Fibroblast of skin of scalp (primary cell): ENCODE measurements around the gene ARHGDIA.

Experiments used
- DNase-seq: peaks from one replicate; pipeline ENCODE4 v3.0.0-alpha.2; 2013

The ARHGDIA gene

GRCh38 chr17:81905993-81906392, 34.9 kb upstream of the ARHGDIA start:
- DNase-seq: no peak

GRCh38 chr17:81905424-81905875, 34.3 kb upstream of the ARHGDIA start:
- no peak for DNase-seq

GRCh38 chr17:81904600-81905423, 33.7 kb upstream of the ARHGDIA start:
- DNase-seq: no peak

- no peak for DNase-seq
These were observed 32.9 kb upstream of the ARHGDIA start for GRCh38 chr17:81903896-81904599.

- DNase-seq: no peak
These were observed 32.3 kb upstream of the ARHGDIA start for GRCh38 chr17:81903415-81903831.

GRCh38 chr17:81902653-81903414, 31.7 kb upstream of the ARHGDIA start:
- no peak for DNase-seq

GRCh38 chr17:81902023-81902652, 31.0 kb upstream of the ARHGDIA start, which contains the start of gene NPB:
Gene NPB (plus strand): TSS chr17:81902238. CDS start chr17:81902278, 40 bp downstream.
- no peak for DNase-seq

GRCh38 chr17:81901167-81902022, 30.3 kb upstream of the ARHGDIA start:
- no peak for DNase-seq

- DNase-seq: no peak
These were observed 29.2 kb upstream of the ARHGDIA start for GRCh38 chr17:81900181-81900820.

- no peak for DNase-seq
These were observed 28.5 kb upstream of the ARHGDIA start for GRCh38 chr17:81899514-81900166.

GRCh38 chr17:81898885-81899284, 27.7 kb upstream of the ARHGDIA start:
- no peak for DNase-seq

- DNase-seq: peak; percentile 95
These were observed 27.1 kb upstream of the ARHGDIA start for GRCh38 chr17:81898029-81898866.

- no peak for DNase-seq
These were observed 24.3 kb upstream of the ARHGDIA start for GRCh38 chr17:81895400-81895799.

GRCh38 chr17:81891303-81891552, 20.1 kb upstream of the ARHGDIA start:
- no peak for DNase-seq

GRCh38 chr17:81890447-81891302, 19.5 kb upstream of the ARHGDIA start:
- no peak for DNase-seq

GRCh38 chr17:81889602-81890001, 18.5 kb upstream of the ARHGDIA start:
- no peak for DNase-seq

- DNase-seq: no peak
These were observed 18.0 kb upstream of the ARHGDIA start for GRCh38 chr17:81888988-81889595.
